K562 (cell line): ENCODE measurements around the gene KCP. TPM values are rescaled to one million over a fixed set of nuclear protein-coding genes. Genes with fewer than 3 reads are reported as not detected.

Source experiments
- ETV5 ChIP-seq: sonication (generic); formaldehyde crosslinking; IDR thresholded peaks from 2 replicates; pipeline ENCODE4 v1.4.0; 2020; ENCODE audit warnings: low read depth, mild to moderate bottlenecking, missing genetic modification reagents
- FOSL1 ChIP-seq: fragments of 200-800 bp; sonication (Bioruptor generic); conservative IDR thresholded peaks from 2 replicates; pipeline ENCODE4 v1.6.1; 2016; ENCODE audit warnings: missing genetic modification characterization, missing compliant biosample characterization
- FOXK1 ChIP-seq: sonication (generic); formaldehyde crosslinking; IDR thresholded peaks from 2 replicates; pipeline ENCODE4 v1.8.0; 2022; ENCODE audit warnings: missing genetic modification reagents, mild to moderate bottlenecking, borderline replicate concordance
- HMGN3 ChIP-seq: IDR thresholded peaks from 2 replicates; pipeline ENCODE4 v1.6.1; 2011; ENCODE audit warnings: borderline replicate concordance, low read depth, mild to moderate bottlenecking, mixed read lengths, low read length; ENCODE audit not compliant: insufficient read length; ENCODE audit errors: extremely low read depth
- IFI16 ChIP-seq: fragments of 250-450 bp; sonication (Bioruptor Pico); IDR thresholded peaks from 2 replicates; pipeline ENCODE4 v2.1.2; 2022; ENCODE audit warnings: mild to moderate bottlenecking, inconsistent platforms
- IRF2 ChIP-seq: sonication (generic); formaldehyde crosslinking; IDR thresholded peaks from 2 replicates; pipeline ENCODE4 v1.8.1; 2022; ENCODE audit warnings: mild to moderate bottlenecking, missing genetic modification reagents
- KLF13 ChIP-seq: fragments of 450-650 bp; IDR thresholded peaks from 2 replicates; pipeline ENCODE4 v1.6.1; 2016; ENCODE audit warnings: missing genetic modification characterization, low read depth, mild to moderate bottlenecking, missing compliant biosample characterization, moderate library complexity, borderline replicate concordance
- MCM5 ChIP-seq: fragments of 450-650 bp; IDR thresholded peaks from 2 replicates; pipeline ENCODE4 v1.6.1; 2016; ENCODE audit warnings: low read depth
- MED1 ChIP-seq: sonication (generic); formaldehyde crosslinking; IDR thresholded peaks from 2 replicates; pipeline ENCODE4 v1.8.1; 2023; ENCODE audit warnings: missing genetic modification reagents, borderline replicate concordance
- MEIS2 ChIP-seq: fragments of 450-650 bp; IDR thresholded peaks from 2 replicates; pipeline ENCODE4 v1.6.1; 2014; ENCODE audit warnings: mild to moderate bottlenecking; ENCODE audit not compliant: partially characterized antibody
- POLR2AphosphoS2 ChIP-seq: IDR thresholded peaks from 2 replicates; pipeline ENCODE4 v1.6.1; 2012; ENCODE audit warnings: low read length, improper control_type of control experiment
- RFX1 ChIP-seq: fragments of 450-650 bp; IDR thresholded peaks from 2 replicates; pipeline ENCODE4 v1.6.1; 2016; ENCODE audit warnings: mild to moderate bottlenecking, moderate library complexity
- SMAD1 ChIP-seq: fragments of 150-350 bp; IDR thresholded peaks from 2 replicates; pipeline ENCODE4 v1.6.1; 2014; ENCODE audit warnings: low read length, low read depth; ENCODE audit not compliant: partially characterized antibody
- STAG1 ChIP-seq: sonication (generic); formaldehyde crosslinking; IDR thresholded peaks from 2 replicates; pipeline ENCODE4 v1.5.0; 2020; ENCODE audit warnings: missing genetic modification reagents, borderline replicate concordance
- STAT5B ChIP-seq: fragments of 250-450 bp; sonication (Bioruptor Pico); IDR thresholded peaks from 2 replicates; pipeline ENCODE4 v1.8.0; 2021; ENCODE audit warnings: mild to moderate bottlenecking, inconsistent platforms
- TAF1 ChIP-seq: IDR thresholded peaks from 2 replicates; pipeline ENCODE4 v1.6.1; 2011; ENCODE audit warnings: mild to moderate bottlenecking, low read length, moderate library complexity; ENCODE audit not compliant: insufficient read depth, control insufficient read depth, severe bottlenecking; ENCODE audit errors: extremely low read depth
- TAL1 ChIP-seq: fragments of 450-650 bp; IDR thresholded peaks from 2 replicates; pipeline ENCODE4 v1.6.1; 2016; ENCODE audit warnings: mild to moderate bottlenecking
- TCF7 ChIP-seq: sonication (generic); IDR thresholded peaks from 2 replicates; pipeline ENCODE4 v1.6.1; 2016; ENCODE audit warnings: antibody characterized with exemption, borderline replicate concordance
- TEAD2 ChIP-seq: fragments of 450-650 bp; IDR thresholded peaks from 2 replicates; pipeline ENCODE4 v1.6.1; 2016; ENCODE audit warnings: missing genetic modification characterization, control low read depth, missing compliant biosample characterization
- THRAP3 ChIP-seq: fragments of 450-650 bp; IDR thresholded peaks from 2 replicates; pipeline ENCODE4 v1.6.1; 2016; ENCODE audit warnings: mild to moderate bottlenecking, inconsistent platforms, borderline replicate concordance
- ZBTB17 ChIP-seq: fragments of 450-650 bp; formaldehyde crosslinking; IDR thresholded peaks from 2 replicates; pipeline ENCODE4 v1.4.0; 2020; ENCODE audit warnings: mild to moderate bottlenecking
- ZFX ChIP-seq: sonication (generic); formaldehyde crosslinking; IDR thresholded peaks from 2 replicates; pipeline ENCODE4 v1.8.0; 2022; ENCODE audit warnings: mild to moderate bottlenecking, missing genetic modification reagents, moderate library complexity
- ZNF143 ChIP-seq: sonication (generic); formaldehyde crosslinking; IDR thresholded peaks from 2 replicates; pipeline ENCODE4 v1.9.0; 2022; ENCODE audit warnings: mild to moderate bottlenecking, missing genetic modification reagents
- ZNF280A ChIP-seq: fragments of 450-650 bp; IDR thresholded peaks from 2 replicates; pipeline ENCODE4 v1.6.1; 2018; ENCODE audit warnings: mild to moderate bottlenecking, low read depth; ENCODE audit not compliant: partially characterized antibody
- polyA plus RNA-seq, 8 experiments: library from polyadenylated mRNA; depleted of rRNA in 4 of 8; stranded (reverse) in 5 of 8; unstranded in 3 of 8; fragments of >200 nt; fragmentation: Nextera tagmentation in 2 of 8; fragmentation: Illumina TruSeq in 1 of 8; extraction: Ambion mirVana in 2 of 8; extraction: Trizol in 1 of 8; gene quantifications; 2 replicates each; pipeline versions ENCODE4 v1.2.1 to v1.2.3, GENCODE V29; 2011 to 2014; ENCODE audit warnings: inconsistent platforms in 1 of 8, missing spikeins in 1 of 8
- total RNA-seq, 7 experiments: library from RNA; depleted of rRNA in 6 of 7; stranded (reverse); fragments of >200 nt in 6 of 7; fragmentation: Illumina TruSeq in 2 of 7; extraction: Trizol in 2 of 7; gene quantifications; 2 replicates each; pipeline versions ENCODE4 v1.2.1 to v1.2.3, GENCODE V29; 2011 to 2021; ENCODE audit warnings: low replicate concordance in 1 of 7

Gene KCP
- total and polyA plus RNA-seq, 9 of the 15 experiments (the other 6 are each of a cell fraction or from before 2014, with no cell fraction given): 0.06 to 0.17 (median 0.12) TPM; not detected in 3

DNA sequence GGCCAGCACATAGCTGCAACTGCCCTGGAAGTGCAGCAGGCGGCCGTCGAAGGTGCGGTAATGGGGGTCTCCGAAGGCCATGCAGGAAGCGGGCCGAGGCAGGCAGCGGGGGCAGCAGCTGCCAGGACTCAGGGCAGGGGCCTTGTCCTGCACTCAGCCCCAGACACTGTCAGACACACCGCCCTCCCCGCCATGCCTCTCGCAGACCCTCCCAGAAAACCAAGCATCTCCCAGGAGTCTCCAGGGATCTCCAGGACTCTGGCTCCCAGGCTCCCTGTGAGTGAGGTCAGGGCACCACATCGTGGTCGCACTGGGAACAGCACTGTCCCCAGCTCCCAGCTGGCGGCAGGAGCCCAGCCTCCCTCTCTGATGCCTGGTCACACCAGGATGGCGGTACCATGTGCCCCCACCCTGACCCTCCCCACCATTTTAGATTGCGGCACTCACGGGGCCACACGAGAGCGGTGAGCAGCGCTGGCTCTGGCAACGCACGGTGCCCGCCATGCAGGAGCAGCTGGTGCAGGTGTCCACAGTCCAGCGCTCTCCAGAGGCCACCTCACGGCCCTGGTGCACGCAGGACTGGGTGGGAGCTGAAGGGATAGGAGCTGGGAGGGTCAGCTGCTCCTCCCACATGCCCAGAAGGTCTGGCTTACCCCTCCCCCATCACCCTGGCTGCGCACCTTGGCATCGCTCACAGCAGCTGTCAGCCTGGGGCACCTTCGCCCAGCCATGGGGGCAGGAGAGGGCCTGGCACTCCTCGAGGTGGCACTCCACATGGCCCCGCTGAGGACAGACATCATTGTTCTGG is 30.4 kb downstream of the KCP start (continued):
- TF ChIP-seq ZNF143 (CRISPR knock-in tag) (peak; percentile 57; the same call in 1 of the 2 replicates), KLF13 (tag) (0 out of 2 replicates have a peak, but pooled peaks have one; percentile 17), STAG1 (CRISPR knock-in tag) (peak; percentile 99), RFX1 (no peak), THRAP3 (no peak), IFI16 (CRISPR knock-in tag) (no peak), FOXK1 (CRISPR knock-in tag) (peak; percentile 58; the same call in 1 of the 2 replicates), ZNF280A (no peak), MCM5 (no peak), SMAD1 (no peak), MED1 (no peak), TCF7 (no peak), ZFX (CRISPR knock-in tag) (no peak), ETV5 (CRISPR knock-in tag) (no peak), POLR2AphosphoS2 (no peak), TAF1 (no peak), HMGN3 (no peak), IRF2 (CRISPR knock-in tag) (no peak), FOSL1 (tag) (no peak), MEIS2 (no peak), TEAD2 (tag) (no peak), ZBTB17 (CRISPR knock-in tag) (no peak), STAT5B (CRISPR knock-in tag) (no peak), TAL1 (no peak)
